Measurements from ENCODE around the gene PIPOX. TPM values are rescaled to one million over a fixed set of nuclear protein-coding genes. Genes with fewer than 3 reads are reported as not detected.

Gene PIPOX
- total RNA-seq, 1 donor from 2014 or later: 1.8 TPM

- H3K4me1 Mint-ChIP-seq (ENCODE audit: low read depth, unreplicated experiment): peaks cover 3% of the 10 kb centered on the region
- peaks cover 15% of the 10 kb centered on the region for H3K27me3 Mint-ChIP-seq (ENCODE audit: low read depth, unreplicated experiment)
- Histone ChIP-seq H3K9me3 (ENCODE audit: insufficient read depth, low read depth, low read length) (no peaks in the 10 kb centered on the region), H4K20me1 (ENCODE audit: insufficient read depth, low read length) (peaks cover 4% of the 10 kb centered on the region), H3K4me2 (ENCODE audit: low read length) (no peak overlapping the region), H3K27me3 (ENCODE audit: insufficient read depth, low read length) (peaks cover 16% of the 10 kb centered on the region), H3K27ac (ENCODE audit: low read depth, low read length) (no peak overlapping the region), H3K79me2 (ENCODE audit: insufficient read depth, low read length) (no peaks in the 10 kb centered on the region), H2AFZ (ENCODE audit: low read depth, low read length) (no peak overlapping the region), H3K4me3 (ENCODE audit: insufficient read depth, low read depth, low read length) (no peak overlapping the region), H3K36me3 (ENCODE audit: insufficient read depth, low read length) (no peaks in the 10 kb centered on the region), H3K9ac (ENCODE audit: low read length) (no peak overlapping the region), H3K4me1 (ENCODE audit: insufficient read depth, low read length) (no peaks in the 10 kb centered on the region)
- no peak overlapping the region for H3K4me3 Mint-ChIP-seq (ENCODE audit: unreplicated experiment)
- peaks cover 12% of the 10 kb centered on the region for H3K36me3 Mint-ChIP-seq (ENCODE audit: low read depth, unreplicated experiment)
- H3K27ac Mint-ChIP-seq (ENCODE audit: unreplicated experiment): no peak overlapping the region
- TF ChIP-seq CTCF (IDR thresholded peaks at IDR 0.05; ENCODE audit: insufficient read depth, low read depth, low read length) (no peak), EZH2 (IDR thresholded peaks at IDR 0.05; ENCODE audit: insufficient read depth, low read length) (no peak)
- peaks cover 2% of the 10 kb centered on the region for H3K9me3 Mint-ChIP-seq (ENCODE audit: unreplicated experiment)
- DNase-seq (ENCODE audit: low read depth) (no peak), FAIRE-seq (no peak)
These were observed 28.4 kb downstream of the PIPOX start for GRCh38 chr17:29071303-29071702.

- peaks cover 12% of the 10 kb centered on the region for H3K36me3 Mint-ChIP-seq (ENCODE audit: low read depth, unreplicated experiment)
- TF ChIP-seq EZH2 (IDR thresholded peaks at IDR 0.05; ENCODE audit: insufficient read depth, low read length) (no peak), CTCF (IDR thresholded peaks at IDR 0.05; ENCODE audit: insufficient read depth, low read depth, low read length) (no peak)
- H3K27me3 Mint-ChIP-seq (ENCODE audit: low read depth, unreplicated experiment): peaks cover 12% of the 10 kb centered on the region
These were observed 30.1 kb downstream of the PIPOX start for GRCh38 chr17:29073045-29073444.

GRCh38 chr17:29073520-29073919 is 30.6 kb downstream of the PIPOX start:
- peaks cover 3% of the 10 kb centered on the region for H3K4me1 ChIP-seq (ENCODE audit: insufficient read depth, low read length)
- H3K27ac ChIP-seq (ENCODE audit: low read depth, low read length): no peak overlapping the region
- H3K9me3 Mint-ChIP-seq (ENCODE audit: unreplicated experiment): peaks cover 4% of the 10 kb centered on the region
- H3K27me3 Mint-ChIP-seq (ENCODE audit: low read depth, unreplicated experiment): peaks cover 12% of the 10 kb centered on the region
- H3K9ac ChIP-seq (ENCODE audit: low read length): no peak overlapping the region
- H3K4me3 Mint-ChIP-seq (ENCODE audit: unreplicated experiment): no peak overlapping the region
- peaks cover 16% of the 10 kb centered on the region for H3K27me3 ChIP-seq (ENCODE audit: insufficient read depth, low read length)
- no peak for TF ChIP-seq EZH2 (IDR thresholded peaks at IDR 0.05; ENCODE audit: insufficient read depth, low read length)
- TF ChIP-seq CTCF (IDR thresholded peaks at IDR 0.05; ENCODE audit: insufficient read depth, low read depth, low read length): no peak
- no peaks in the 10 kb centered on the region for H3K79me2 ChIP-seq (ENCODE audit: insufficient read depth, low read length)
- H3K4me2 ChIP-seq (ENCODE audit: low read length): no peak overlapping the region
- H2AFZ ChIP-seq (ENCODE audit: low read depth, low read length): no peak overlapping the region
- FAIRE-seq (no peak), DNase-seq (ENCODE audit: low read depth) (no peak)
- no peaks in the 10 kb centered on the region for H3K9me3 ChIP-seq (ENCODE audit: insufficient read depth, low read depth, low read length)
- no peak overlapping the region for H3K27ac Mint-ChIP-seq (ENCODE audit: unreplicated experiment)
- H3K4me3 ChIP-seq (ENCODE audit: insufficient read depth, low read depth, low read length): no peak overlapping the region
- no peaks in the 10 kb centered on the region for H3K36me3 ChIP-seq (ENCODE audit: insufficient read depth, low read length)
- peaks cover 6% of the 10 kb centered on the region for H3K4me1 Mint-ChIP-seq (ENCODE audit: low read depth, unreplicated experiment)
- peaks cover 12% of the 10 kb centered on the region for H3K36me3 Mint-ChIP-seq (ENCODE audit: low read depth, unreplicated experiment)
- peaks cover 4% of the 10 kb centered on the region for H4K20me1 ChIP-seq (ENCODE audit: insufficient read depth, low read length)

More at GRCh38 chr17:29073045-29073444, 30.1 kb downstream of the PIPOX start:
- no peak overlapping the region for H3K4me3 ChIP-seq (ENCODE audit: insufficient read depth, low read depth, low read length)
- H3K9ac ChIP-seq (ENCODE audit: low read length): no peak overlapping the region
- no peak overlapping the region for H3K27ac ChIP-seq (ENCODE audit: low read depth, low read length)
- H3K27me3 ChIP-seq (ENCODE audit: insufficient read depth, low read length): peaks cover 16% of the 10 kb centered on the region
- no peaks in the 10 kb centered on the region for H3K36me3 ChIP-seq (ENCODE audit: insufficient read depth, low read length)
- Mint-ChIP-seq H3K4me3 (ENCODE audit: unreplicated experiment) (no peak overlapping the region), H3K9me3 (ENCODE audit: unreplicated experiment) (peaks cover 4% of the 10 kb centered on the region), H3K27ac (ENCODE audit: unreplicated experiment) (no peak overlapping the region), H3K4me1 (ENCODE audit: low read depth, unreplicated experiment) (peaks cover 3% of the 10 kb centered on the region)
- H3K79me2 ChIP-seq (ENCODE audit: insufficient read depth, low read length): no peaks in the 10 kb centered on the region
- no peaks in the 10 kb centered on the region for H3K9me3 ChIP-seq (ENCODE audit: insufficient read depth, low read depth, low read length)
- no peak for FAIRE-seq
- no peaks in the 10 kb centered on the region for H3K4me1 ChIP-seq (ENCODE audit: insufficient read depth, low read length)
- DNase-seq (ENCODE audit: low read depth): no peak
- H4K20me1 ChIP-seq (ENCODE audit: insufficient read depth, low read length): peaks cover 4% of the 10 kb centered on the region
- no peak overlapping the region for H3K4me2 ChIP-seq (ENCODE audit: low read length)
- H2AFZ ChIP-seq (ENCODE audit: low read depth, low read length): no peak overlapping the region

All from astrocyte (in vitro differentiated cells and primary cell).